SKM-1 (cell line): ENCODE measurements around the gene RPS8.
"Not testable (repeated sequence)": the region's sequence is repeated elsewhere in the genome, so short reads cannot be mapped to it uniquely, and the experiment has no call there.

Experiments used
- DNase-seq: peaks from one replicate; lab custom pipeline; 2025; ENCODE audit not compliant: unreplicated experiment; lab: John Stamatoyannopoulos, UW

The RPS8 gene

GRCh38 chr1:44775078-44775929 is at the start of gene RPS8:
Gene RPS8, plus strand, starts transcription at chr1:44775540. Its CDS starts 57 bp downstream, at chr1:44775597.
- DNase-seq, result peak; percentile 83

- peak; percentile 98 for DNase-seq
Measured at GRCh38 chr1:44730741-44731512, 44.4 kb upstream of the RPS8 start, which contains the start of gene RNU5D-1. Gene RNU5D-1, minus strand, starts transcription at chr1:44731170.

GRCh38 chr1:44733365-44733764 is 42.0 kb upstream of the RPS8 start:
- DNase-seq, result no peak

GRCh38 chr1:44733784-44734183 is 41.6 kb upstream of the RPS8 start:
- DNase-seq, result no peak

- no peak for DNase-seq
Measured at GRCh38 chr1:44735992-44736391, 39.3 kb upstream of the RPS8 start.

- not testable (repeated sequence) for DNase-seq
Measured at GRCh38 chr1:44738953-44739306, 36.4 kb upstream of the RPS8 start.

GRCh38 chr1:44739307-44740178 is 35.8 kb upstream of the RPS8 start, which contains the start of gene KIF2C:
Gene KIF2C, plus strand, starts transcription at chr1:44739837. Its CDS starts 96 bp downstream, at chr1:44739933.
- DNase-seq, result peak; percentile 96

DNA sequence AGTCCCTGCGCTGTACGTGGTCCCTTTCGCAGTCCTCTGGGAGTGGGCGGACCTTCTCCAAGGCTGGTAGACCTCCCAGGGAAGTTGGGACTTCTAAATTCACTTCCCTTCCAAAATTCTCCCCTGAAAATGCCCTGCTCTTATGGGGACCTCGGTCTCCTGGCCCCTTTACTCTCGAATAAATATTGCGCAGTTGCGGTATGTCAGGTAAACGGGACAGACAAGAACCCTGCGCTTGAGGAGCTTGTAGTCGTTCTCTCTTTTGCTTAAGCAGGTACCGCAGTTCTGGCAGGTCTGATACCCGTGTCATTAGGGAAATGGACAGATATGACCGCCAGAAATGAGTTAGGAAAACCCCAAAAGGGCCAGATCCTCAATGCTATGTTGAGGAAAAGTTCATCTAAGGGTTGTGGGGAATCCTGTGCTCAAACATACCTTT is 35.1 kb upstream of the RPS8 start:
- DNase-seq, result no peak

DNA sequence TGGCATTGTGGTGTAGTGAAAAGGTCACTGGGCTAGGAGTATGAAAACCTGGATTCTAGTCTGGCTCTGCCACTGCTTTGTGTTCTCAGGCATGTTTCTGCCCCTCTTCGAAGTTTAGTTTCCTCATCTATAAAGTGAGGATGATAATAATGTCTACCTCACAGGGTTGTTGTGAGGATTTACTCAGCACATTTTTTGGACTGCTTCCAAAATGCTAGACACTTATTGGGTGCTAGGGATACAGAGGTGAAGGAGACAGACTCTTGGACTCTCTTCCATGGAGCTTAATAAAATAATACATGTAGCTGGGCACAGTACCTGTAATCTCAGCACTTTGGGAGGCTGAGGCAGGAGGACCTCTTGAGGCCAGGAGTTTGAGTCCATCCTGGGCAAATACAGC is 32.1 kb upstream of the RPS8 start:
- DNase-seq, result no peak

DNA sequence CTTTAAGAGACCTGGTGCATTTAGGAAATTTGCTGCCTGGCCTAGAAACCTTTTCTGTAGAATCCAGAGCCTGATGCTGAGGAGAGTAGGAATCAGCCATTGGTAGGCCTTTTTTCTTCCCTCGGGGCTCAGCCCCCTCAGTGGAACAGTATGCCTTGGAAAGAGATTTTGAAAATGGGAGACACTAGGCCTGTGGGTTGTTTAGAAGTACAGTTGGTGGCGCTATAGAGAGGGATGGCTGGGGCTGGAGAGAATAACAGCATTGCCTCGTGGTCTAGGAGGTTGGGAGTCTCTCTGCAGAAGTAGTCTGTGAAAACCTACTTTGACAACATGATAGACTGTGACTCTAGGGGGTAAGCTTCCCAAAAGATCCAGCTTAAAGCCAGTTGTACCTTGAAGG is 27.5 kb upstream of the RPS8 start:
- no peak for DNase-seq

DNA sequence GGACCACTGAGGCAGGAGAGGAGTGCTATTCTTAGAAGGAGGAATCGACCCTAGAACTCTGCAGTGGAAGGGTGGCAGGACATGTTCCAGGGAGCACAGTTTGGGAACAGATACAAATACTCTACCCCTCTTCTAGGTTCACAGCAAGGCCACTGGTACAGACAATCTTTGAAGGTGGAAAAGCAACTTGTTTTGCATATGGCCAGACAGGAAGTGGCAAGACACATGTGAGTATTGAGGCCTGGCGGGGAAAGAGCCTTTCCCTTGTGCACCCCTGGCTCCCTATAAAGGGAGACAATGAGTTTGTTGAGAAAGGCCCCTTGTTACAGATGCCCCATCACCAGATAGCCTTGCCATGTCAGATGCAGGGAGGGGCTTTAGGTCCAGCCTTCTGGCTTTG is 17.9 kb upstream of the RPS8 start:
- no peak for DNase-seq

DNA sequence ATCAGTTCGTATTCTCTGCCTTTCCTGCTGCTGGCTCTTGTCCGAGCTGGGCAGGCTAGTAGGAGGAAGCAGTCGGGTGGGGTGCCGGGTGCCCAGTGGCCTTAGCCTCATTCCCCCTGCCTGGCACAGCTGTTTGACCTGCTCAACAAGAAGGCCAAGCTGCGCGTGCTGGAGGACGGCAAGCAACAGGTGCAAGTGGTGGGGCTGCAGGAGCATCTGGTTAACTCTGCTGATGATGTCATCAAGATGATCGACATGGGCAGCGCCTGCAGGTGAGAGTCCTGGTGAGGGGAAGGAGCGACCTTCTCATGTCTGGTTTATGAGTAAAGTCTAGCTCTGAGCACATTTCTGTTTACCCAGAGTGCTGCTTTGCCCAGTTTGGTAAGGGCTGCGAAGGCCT is 16.3 kb upstream of the RPS8 start:
- DNase-seq, result no peak

DNA sequence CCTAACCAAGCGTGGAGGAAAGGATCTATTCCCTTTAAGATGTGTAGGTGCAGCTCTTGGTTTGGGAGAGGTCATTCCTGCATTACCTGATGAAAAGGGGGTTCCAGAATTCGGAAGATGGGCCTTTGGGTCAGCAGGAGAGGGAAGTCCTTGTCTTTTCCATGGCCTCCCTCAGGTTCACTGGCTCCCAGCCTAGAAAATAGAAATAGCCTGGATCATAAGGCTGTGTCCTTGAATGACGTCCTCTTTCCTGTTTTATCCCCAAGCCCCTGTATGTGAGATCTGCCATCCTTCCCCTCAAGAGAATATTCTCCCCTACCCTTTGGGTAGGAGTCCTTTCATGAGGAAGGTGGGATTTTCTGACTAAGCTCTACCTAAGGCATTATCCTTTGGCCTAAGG is 14.5 kb upstream of the RPS8 start:
- DNase-seq, result no peak

DNA sequence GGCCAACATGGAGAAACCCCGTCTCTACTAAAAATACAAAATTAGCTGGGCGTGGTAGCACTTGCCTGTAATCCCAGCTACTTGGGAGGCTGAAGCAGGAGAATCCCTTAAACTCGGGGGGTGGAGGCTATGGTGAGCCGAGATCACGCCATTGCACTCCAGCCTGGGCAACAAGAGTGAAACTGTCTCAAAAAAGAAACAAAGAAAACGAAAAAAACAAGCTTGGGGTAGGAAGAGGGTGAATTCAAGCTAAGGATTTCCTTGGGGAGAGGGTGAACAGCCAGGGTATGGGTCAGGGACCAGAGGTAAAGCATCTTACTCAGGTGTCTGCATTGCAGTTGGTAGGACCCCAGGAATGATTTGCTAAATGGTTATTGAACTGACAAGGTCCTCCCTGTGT is 8.9 kb upstream of the RPS8 start:
- not testable (repeated sequence) for DNase-seq

GRCh38 chr1:44775930-44776729 is 790 bp downstream of the RPS8 start:
- DNase-seq, result no peak

GRCh38 chr1:44776730-44777068 is 1.4 kb downstream of the RPS8 start:
- DNase-seq, result no peak

GRCh38 chr1:44777547-44777946 is 2.2 kb downstream of the RPS8 start:
- no peak for DNase-seq

DNA sequence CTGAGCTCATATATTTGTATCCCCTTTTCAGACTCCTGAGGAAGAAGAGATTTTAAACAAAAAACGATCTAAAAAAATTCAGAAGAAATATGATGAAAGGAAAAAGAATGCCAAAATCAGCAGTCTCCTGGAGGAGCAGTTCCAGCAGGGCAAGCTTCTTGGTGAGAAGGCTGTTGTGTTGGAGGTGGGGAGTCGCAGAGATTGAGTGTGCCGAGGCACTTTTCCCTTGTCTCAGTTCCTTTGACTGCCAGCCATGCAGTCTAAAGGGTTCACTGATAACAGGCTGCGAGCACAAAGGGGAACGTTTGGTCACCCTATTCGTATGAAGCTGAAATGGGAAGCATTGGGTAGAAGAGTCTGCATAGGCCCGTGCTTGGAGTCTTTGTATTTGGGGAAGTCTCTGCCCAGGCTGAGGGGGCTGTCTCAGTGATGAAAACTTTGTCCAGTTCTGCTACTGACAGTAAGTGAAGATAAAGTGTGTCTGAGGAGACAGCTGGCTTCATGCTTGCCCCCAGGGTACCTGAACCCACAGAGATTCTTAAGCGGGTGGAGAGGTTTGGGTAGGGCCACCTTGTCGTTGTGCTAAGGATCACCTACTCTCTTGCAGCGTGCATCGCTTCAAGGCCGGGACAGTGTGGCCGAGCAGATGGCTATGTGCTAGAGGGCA is 2.8 kb downstream of the RPS8 start:
- no peak for DNase-seq

DNA sequence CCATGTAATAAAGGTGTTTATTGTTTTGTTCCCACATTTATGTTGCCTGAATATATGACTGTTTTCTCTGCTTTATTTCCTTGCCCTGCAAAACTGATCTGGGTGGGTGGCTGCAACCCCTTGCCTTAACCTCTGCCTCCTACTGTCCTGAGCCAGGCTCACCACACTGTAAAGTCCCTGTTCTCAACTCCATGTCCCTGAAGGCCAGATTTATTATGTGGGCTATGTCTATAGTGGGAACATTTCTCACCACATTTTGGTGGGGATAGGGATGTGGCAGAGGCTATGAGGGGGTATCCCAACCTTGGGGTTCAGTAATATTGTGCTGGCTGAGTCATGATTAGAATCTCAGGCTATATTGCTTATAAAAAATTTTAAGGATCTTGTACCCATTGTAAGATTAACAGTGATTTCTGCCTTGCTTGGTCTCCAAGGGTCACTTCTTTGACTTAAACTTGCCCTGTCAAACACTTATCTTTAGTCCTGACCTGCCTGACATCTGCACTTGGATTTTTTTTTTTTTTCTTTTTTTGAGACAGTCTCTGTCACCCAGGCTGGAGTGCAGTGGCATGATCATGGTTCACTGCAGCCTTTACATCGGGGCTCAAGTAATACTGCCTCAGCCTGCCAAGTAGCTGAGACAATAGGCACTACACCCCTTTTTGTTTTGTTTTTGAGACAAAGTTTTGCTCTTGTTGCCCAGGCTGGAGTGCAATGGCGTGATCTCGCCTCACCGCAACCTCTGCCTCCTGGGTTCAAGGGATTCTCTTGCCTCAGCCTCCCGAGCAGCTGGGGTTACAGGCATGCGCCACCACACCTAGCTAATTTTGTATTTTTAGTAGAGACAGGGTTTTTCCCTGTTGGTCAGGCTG is 3.6 kb downstream of the RPS8 start:
- DNase-seq, result no peak
